Lower leg skin (tissue), 4 donors: ENCODE data around the gene RBM33. TPM values are rescaled to one million over a fixed set of nuclear protein-coding genes. Genes with fewer than 3 reads are reported as not detected.

Experiments used
- DNase-seq, 2 donors: peaks; one replicate each; pipeline ENCODE4 v3.0.0-alpha.2; 2019; ENCODE audit warnings: low spot score in 2 of 2
- H3K4me3 ChIP-seq: fragments of 200-600 bp; sonication (generic); 2 replicates; pipeline ENCODE4 v1.5.1; 2017; ENCODE audit warnings: mild to moderate bottlenecking, low read depth; ENCODE audit not compliant: poor library complexity, severe bottlenecking
- CTCF ChIP-seq, 3 donors: fragments of 450-650 bp; IDR thresholded peaks; one replicate each; pipeline ENCODE4 v1.5.1; 2016; ENCODE audit warnings: antibody characterized with exemption in 3 of 3, mild to moderate bottlenecking in 3 of 3, moderate library complexity in 2 of 3
- POLR2A ChIP-seq, 2 donors: fragments of 450-650 bp; IDR thresholded peaks; one replicate each; pipeline ENCODE4 v1.6.1; 2016 to 2017; ENCODE audit warnings: antibody characterized with exemption in 2 of 2, mild to moderate bottlenecking in 1 of 2, moderate library complexity in 1 of 2
- WGBS, 2 donors: methylation state at CpG; one replicate each; pipeline ENCODE4 v1.1.5; 2018; 5-methylcytosine and 5-hydroxymethylcytosine counted together
- intact Hi-C: fragments of 100-400 bp; cut with DNase I; formaldehyde crosslinking; loops from one replicate; pipeline ENCODE4 v1.15.0; 2023; ENCODE audit warnings: low total_unique reads
- total RNA-seq, 4 donors: library from RNA; depleted of rRNA; stranded (reverse); fragments of >200 nt; gene quantifications; one replicate each; pipeline ENCODE4 v1.1.0, GENCODE V29; 2016

RBM33 gene
- total RNA-seq, 4 donors from 2014 or later: 35.8 to 83.9 (median 56.7) TPM

- intact Hi-C loops: no loop called here
- DNase-seq: no peak
- WGBS, 2 donors: 85 to 87% methylated on average over 5 of the region's 5 CpGs
- TF ChIP-seq POLR2A (IDR thresholded peaks at IDR 0.05) (no peak), CTCF (IDR thresholded peaks at IDR 0.05) (no peak)
- no peak overlapping the region for H3K4me3 ChIP-seq
Observed at GRCh38 chr7:155692317-155692716, 47.9 kb downstream of the RBM33 start.

- WGBS, 2 donors: 89 to 92% methylated on average over 5 of the region's 5 CpGs
- H3K4me3 ChIP-seq: no peak overlapping the region
- intact Hi-C loops: no loop called here
- TF ChIP-seq CTCF (IDR thresholded peaks at IDR 0.05): no peak
- no peak for TF ChIP-seq POLR2A (IDR thresholded peaks at IDR 0.05)
- no peak for DNase-seq
Observed at GRCh38 chr7:155693826-155694225, 49.4 kb downstream of the RBM33 start.

GRCh38 chr7:155694851-155695250 is 50.4 kb downstream of the RBM33 start:
- no peak for DNase-seq
- intact Hi-C loops: no loop called here
- TF ChIP-seq POLR2A (IDR thresholded peaks at IDR 0.05): no peak
- WGBS, 2 donors: 84 to 87% methylated on average over 5 of the region's 5 CpGs
- H3K4me3 ChIP-seq: no peak overlapping the region

- no peak for DNase-seq
- 87 to 94% methylated on average over 5 of the region's 5 CpGs for WGBS, 2 donors
- intact Hi-C loops: no loop called here
- H3K4me3 ChIP-seq: no peak overlapping the region
- TF ChIP-seq POLR2A (IDR thresholded peaks at IDR 0.05): no peak
- TF ChIP-seq CTCF (IDR thresholded peaks at IDR 0.05): no peak
Observed at GRCh38 chr7:155696747-155697146, 52.3 kb downstream of the RBM33 start.

- WGBS, 2 donors: 89 to 93% methylated on average over 1 of the region's 1 CpG
- DNase-seq: no peak
- TF ChIP-seq POLR2A (IDR thresholded peaks at IDR 0.05) (no peak), CTCF (IDR thresholded peaks at IDR 0.05) (no peak)
- H3K4me3 ChIP-seq: no peak overlapping the region
- intact Hi-C loops: no loop called here
Observed at GRCh38 chr7:155698633-155699032, 54.2 kb downstream of the RBM33 start.

GRCh38 chr7:155699180-155699579 is 54.7 kb downstream of the RBM33 start:
- DNase-seq: no peak
- 94 to 96% methylated on average over 7 of the region's 7 CpGs for WGBS, 2 donors
- TF ChIP-seq POLR2A (IDR thresholded peaks at IDR 0.05): no peak
- TF ChIP-seq CTCF (IDR thresholded peaks at IDR 0.05): no peak
- no peak overlapping the region for H3K4me3 ChIP-seq
- intact Hi-C loops: no loop called here
